HCT116 (cell line): ENCODE data around the gene GMPR2.

Experiments
- EZH2 ChIP-seq: fragments of 200-600 bp; sonication (generic); IDR thresholded peaks from 2 replicates; pipeline ENCODE4 v1.6.1; 2017; ENCODE audit warnings: antibody characterized with exemption, mixed run types
- EZH2phosphoT487 ChIP-seq: fragments of 200-600 bp; IDR thresholded peaks from 2 replicates; pipeline ENCODE4 v1.6.1; 2018; ENCODE audit warnings: antibody characterized with exemption, borderline replicate concordance
- JUND ChIP-seq: IDR thresholded peaks from 2 replicates; pipeline ENCODE4 v1.6.1; 2012
- MAX ChIP-seq: IDR thresholded peaks from 2 replicates; pipeline ENCODE4 v1.6.1; 2012
- POLR2A ChIP-seq: IDR thresholded peaks from 2 replicates; pipeline ENCODE4 v1.7.0; 2011; ENCODE audit warnings: borderline replicate concordance; ENCODE audit not compliant: insufficient read depth, insufficient read length; ENCODE audit errors: extremely low read depth
- POLR2AphosphoS5 ChIP-seq: IDR thresholded peaks from 2 replicates; pipeline ENCODE4 v1.6.1; 2011; ENCODE audit warnings: mild to moderate bottlenecking, low read depth, low read length, moderate library complexity
- YY1 ChIP-seq: IDR thresholded peaks from 2 replicates; pipeline ENCODE4 v1.6.1; 2011; ENCODE audit warnings: low read length, low read depth, moderate library complexity, mild to moderate bottlenecking; ENCODE audit not compliant: insufficient replicate concordance; ENCODE audit errors: extremely low read depth
- ZFX ChIP-seq: fragments of 450-650 bp; IDR thresholded peaks from 2 replicates; pipeline ENCODE4 v1.6.1; 2017
- ZNF274 ChIP-seq: fragments of 200-500 bp; sonication (Bioruptor generic); IDR thresholded peaks from 2 replicates; pipeline ENCODE4 v1.6.1; 2014; ENCODE audit warnings: mild to moderate bottlenecking, low read depth, low read length, inconsistent platforms
- TF ChIP-seq, protein P1 (sequence below), 3 experiments: fragments of 200-600 bp in 1 of 3; sonication (generic) in 1 of 3; IDR thresholded peaks in 2 of 3; conservative IDR thresholded peaks in 1 of 3; 2 replicates each; pipeline ENCODE4 v1.5.1; 2012 to 2017; ENCODE audit warnings: low read depth in 2 of 3, low read length in 2 of 3, antibody characterized with exemption in 1 of 3, borderline replicate concordance in 1 of 3, control low read depth in 1 of 3, mild to moderate bottlenecking in 1 of 3, mixed read lengths in 1 of 3, mixed run types in 1 of 3, moderate library complexity in 1 of 3; ENCODE audit not compliant: insufficient read depth in 1 of 3
- TF ChIP-seq, protein P2 (sequence below): IDR thresholded peaks from 2 replicates; pipeline ENCODE4 v1.6.1; 2012; ENCODE audit warnings: low read depth

DNA sequence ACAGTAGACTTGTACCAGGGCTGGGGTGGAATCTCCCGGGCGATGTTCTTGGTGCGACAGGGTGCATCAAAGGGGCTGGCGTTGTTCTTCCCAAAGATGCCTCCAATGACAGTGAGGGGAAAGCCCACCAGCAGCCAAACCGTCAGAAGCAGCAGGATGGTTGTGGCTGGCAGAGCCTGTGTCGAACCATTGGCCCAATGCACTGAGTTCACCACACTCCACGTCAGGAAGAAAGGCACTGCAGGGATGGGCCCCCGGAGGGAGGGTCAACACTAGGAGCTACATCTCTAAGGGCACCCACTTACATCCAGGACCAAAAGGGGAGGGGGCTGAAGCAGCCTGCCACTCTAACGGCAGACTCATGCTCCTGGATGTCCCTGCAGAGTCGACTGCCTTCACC lies 42.3 kb upstream of the GMPR2 start:
- TF ChIP-seq YY1, result no peak
- no peak for TF ChIP-seq EZH2phosphoT487
- TF ChIP-seq, protein P1, sequence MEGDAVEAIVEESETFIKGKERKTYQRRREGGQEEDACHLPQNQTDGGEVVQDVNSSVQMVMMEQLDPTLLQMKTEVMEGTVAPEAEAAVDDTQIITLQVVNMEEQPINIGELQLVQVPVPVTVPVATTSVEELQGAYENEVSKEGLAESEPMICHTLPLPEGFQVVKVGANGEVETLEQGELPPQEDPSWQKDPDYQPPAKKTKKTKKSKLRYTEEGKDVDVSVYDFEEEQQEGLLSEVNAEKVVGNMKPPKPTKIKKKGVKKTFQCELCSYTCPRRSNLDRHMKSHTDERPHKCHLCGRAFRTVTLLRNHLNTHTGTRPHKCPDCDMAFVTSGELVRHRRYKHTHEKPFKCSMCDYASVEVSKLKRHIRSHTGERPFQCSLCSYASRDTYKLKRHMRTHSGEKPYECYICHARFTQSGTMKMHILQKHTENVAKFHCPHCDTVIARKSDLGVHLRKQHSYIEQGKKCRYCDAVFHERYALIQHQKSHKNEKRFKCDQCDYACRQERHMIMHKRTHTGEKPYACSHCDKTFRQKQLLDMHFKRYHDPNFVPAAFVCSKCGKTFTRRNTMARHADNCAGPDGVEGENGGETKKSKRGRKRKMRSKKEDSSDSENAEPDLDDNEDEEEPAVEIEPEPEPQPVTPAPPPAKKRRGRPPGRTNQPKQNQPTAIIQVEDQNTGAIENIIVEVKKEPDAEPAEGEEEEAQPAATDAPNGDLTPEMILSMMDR (IDR thresholded peaks at IDR 0.05 in 2 of 3, conservative IDR thresholded peaks at IDR 0.05 in 1 of 3; ENCODE audit: borderline replicate concordance in 1 of 3, insufficient read depth in 1 of 3, low read depth in 2 of 3, low read length in 2 of 3), result no peak
- TF ChIP-seq MAX, result no peak
- no peak for TF ChIP-seq EZH2
- TF ChIP-seq ZFX, result no peak
- TF ChIP-seq ZNF274, result no peak
- TF ChIP-seq POLR2A, result no peak
- TF ChIP-seq, protein P2, sequence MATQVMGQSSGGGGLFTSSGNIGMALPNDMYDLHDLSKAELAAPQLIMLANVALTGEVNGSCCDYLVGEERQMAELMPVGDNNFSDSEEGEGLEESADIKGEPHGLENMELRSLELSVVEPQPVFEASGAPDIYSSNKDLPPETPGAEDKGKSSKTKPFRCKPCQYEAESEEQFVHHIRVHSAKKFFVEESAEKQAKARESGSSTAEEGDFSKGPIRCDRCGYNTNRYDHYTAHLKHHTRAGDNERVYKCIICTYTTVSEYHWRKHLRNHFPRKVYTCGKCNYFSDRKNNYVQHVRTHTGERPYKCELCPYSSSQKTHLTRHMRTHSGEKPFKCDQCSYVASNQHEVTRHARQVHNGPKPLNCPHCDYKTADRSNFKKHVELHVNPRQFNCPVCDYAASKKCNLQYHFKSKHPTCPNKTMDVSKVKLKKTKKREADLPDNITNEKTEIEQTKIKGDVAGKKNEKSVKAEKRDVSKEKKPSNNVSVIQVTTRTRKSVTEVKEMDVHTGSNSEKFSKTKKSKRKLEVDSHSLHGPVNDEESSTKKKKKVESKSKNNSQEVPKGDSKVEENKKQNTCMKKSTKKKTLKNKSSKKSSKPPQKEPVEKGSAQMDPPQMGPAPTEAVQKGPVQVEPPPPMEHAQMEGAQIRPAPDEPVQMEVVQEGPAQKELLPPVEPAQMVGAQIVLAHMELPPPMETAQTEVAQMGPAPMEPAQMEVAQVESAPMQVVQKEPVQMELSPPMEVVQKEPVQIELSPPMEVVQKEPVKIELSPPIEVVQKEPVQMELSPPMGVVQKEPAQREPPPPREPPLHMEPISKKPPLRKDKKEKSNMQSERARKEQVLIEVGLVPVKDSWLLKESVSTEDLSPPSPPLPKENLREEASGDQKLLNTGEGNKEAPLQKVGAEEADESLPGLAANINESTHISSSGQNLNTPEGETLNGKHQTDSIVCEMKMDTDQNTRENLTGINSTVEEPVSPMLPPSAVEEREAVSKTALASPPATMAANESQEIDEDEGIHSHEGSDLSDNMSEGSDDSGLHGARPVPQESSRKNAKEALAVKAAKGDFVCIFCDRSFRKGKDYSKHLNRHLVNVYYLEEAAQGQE, result no peak
- no peak for TF ChIP-seq POLR2AphosphoS5
- no peak for TF ChIP-seq JUND
